Keratinocyte (primary cell): ENCODE results near the gene COL9A2. TPM values are rescaled to one million over a fixed set of nuclear protein-coding genes. Genes with fewer than 3 reads are reported as not detected.

ENCODE experiments used
- DNase-seq: peaks from one replicate; pipeline ENCODE4 v3.0.0-alpha.2; 2011; ENCODE audit warnings: low read depth, missing footprints, low spot score
- FAIRE-seq: peaks from 2 replicates; lab custom pipeline; 2011; peaks lifted over from hg19 to GRCh38; lab: Jason Lieb, UNC
- H2AFZ ChIP-seq: 2 replicates; pipeline ENCODE4 v1.6.0; 2012; ENCODE audit warnings: low read length, control low read depth, inconsistent platforms; ENCODE audit not compliant: control insufficient read depth
- H3K27ac ChIP-seq: 2 replicates; pipeline ENCODE4 v1.5.1; 2011; ENCODE audit warnings: low read length; ENCODE audit not compliant: control insufficient read depth, insufficient read depth
- H3K27me3 ChIP-seq: 3 replicates; pipeline ENCODE4 v1.6.0; 2011; ENCODE audit warnings: low read length; ENCODE audit not compliant: control insufficient read depth, insufficient read depth; ENCODE audit errors: extremely low read depth
- H3K36me3 ChIP-seq, 2 experiments: 2 replicates in 1 of 2; 3 replicates in 1 of 2; pipeline ENCODE4 v1.5.1; 2011; ENCODE audit warnings: low read length in 2 of 2, mild to moderate bottlenecking in 1 of 2; ENCODE audit not compliant: control insufficient read depth in 2 of 2, insufficient read depth in 2 of 2; ENCODE audit errors: extremely low read depth in 1 of 2
- H3K4me1 ChIP-seq: 3 replicates; pipeline ENCODE4 v1.5.1; 2011; ENCODE audit warnings: low read length; ENCODE audit not compliant: control insufficient read depth, insufficient read depth; ENCODE audit errors: extremely low read depth
- H3K4me2 ChIP-seq: 3 replicates; pipeline ENCODE4 v1.6.0; 2011; ENCODE audit warnings: low read depth, low read length; ENCODE audit not compliant: control insufficient read depth, insufficient read depth; ENCODE audit errors: extremely low read depth
- H3K4me3 ChIP-seq, 3 experiments: fragments of 200-600 bp in 1 of 3; sonication (generic) in 1 of 3; 2 replicates in 2 of 3; 3 replicates in 1 of 3; pipeline ENCODE4 v1.5.1; 2011 to 2016; ENCODE audit warnings: low read length in 3 of 3, mild to moderate bottlenecking in 3 of 3, control low read depth in 2 of 3, inconsistent platforms in 1 of 3, low read depth in 1 of 3, mixed read lengths in 1 of 3, mixed run types in 1 of 3, moderate library complexity in 1 of 3; ENCODE audit not compliant: control insufficient read depth in 2 of 3, insufficient read depth in 2 of 3; ENCODE audit errors: extremely low read depth in 1 of 3
- H3K79me2 ChIP-seq: 2 replicates; pipeline ENCODE4 v1.6.0; 2012; ENCODE audit warnings: low read length; ENCODE audit not compliant: control insufficient read depth, insufficient read depth
- H3K9ac ChIP-seq: 3 replicates; pipeline ENCODE4 v1.6.0; 2011; ENCODE audit warnings: low read length; ENCODE audit not compliant: control insufficient read depth, insufficient read depth; ENCODE audit errors: extremely low read depth
- H3K9me1 ChIP-seq: 3 replicates; pipeline ENCODE4 v1.6.0; 2011; ENCODE audit warnings: low read length; ENCODE audit not compliant: control insufficient read depth, insufficient read depth; ENCODE audit errors: extremely low read depth
- H3K9me3 ChIP-seq: 2 replicates; pipeline ENCODE4 v1.5.1; 2012; ENCODE audit warnings: low read depth, low read length; ENCODE audit not compliant: control insufficient read depth
- H4K20me1 ChIP-seq: 3 replicates; pipeline ENCODE4 v1.6.0; 2011; ENCODE audit warnings: low read length; ENCODE audit not compliant: control insufficient read depth, insufficient read depth; ENCODE audit errors: extremely low read depth
- CTCF ChIP-seq, 3 experiments: IDR thresholded peaks in 1 of 3; conservative IDR thresholded peaks in 1 of 3; optimal IDR thresholded peaks in 1 of 3; 2 replicates in 2 of 3; 3 replicates in 1 of 3; pipeline versions ENCODE3 to v1.5.1; 2011; ENCODE audit warnings: low read length in 3 of 3, mild to moderate bottlenecking in 3 of 3, moderate library complexity in 2 of 3, control low read depth in 1 of 3, inconsistent platforms in 1 of 3; ENCODE audit not compliant: insufficient read depth in 2 of 3; ENCODE audit errors: extremely low read depth in 1 of 3
- EZH2 ChIP-seq: IDR thresholded peaks from one replicate; pipeline ENCODE4 v1.6.1; 2012; ENCODE audit warnings: inconsistent platforms, mild to moderate bottlenecking, low read length, moderate library complexity
- dilution Hi-C: fragments of 300-500 bp; cut with MboI; formaldehyde crosslinking; loops from one replicate; pipeline ENCODE4 v1.7.0; 2020; ENCODE audit warnings: low sequenced_read_pairs; ENCODE audit not compliant: extremely low pct_ligation_motif_present
- polyA plus RNA-seq, 5 experiments: library from polyadenylated mRNA; depleted of rRNA in 3 of 5; stranded (reverse) in 3 of 5; stranded (forward) in 1 of 5; unstranded in 1 of 5; fragments of >200 nt; gene quantifications; 1 replicate in 1 of 5; 2 replicates in 3 of 5; 3 replicates in 1 of 5; pipeline versions ENCODE4 v1.2.1 to v1.2.3, GENCODE V29; 2011 to 2012; ENCODE audit warnings: missing spikeins in 2 of 5, low read depth in 1 of 5, low replicate concordance in 1 of 5

COL9A2 gene
- polyA plus RNA-seq, 1 donor (not counting 4 experiments of a cell fraction or from before 2014, with no cell fraction given): 1.6 TPM

- no peak overlapping the region for H3K27ac ChIP-seq
- H3K9me1 ChIP-seq: no peaks in the 10 kb centered on the region
- FAIRE-seq (no peak), DNase-seq (no peak)
- H4K20me1 ChIP-seq: no peaks in the 10 kb centered on the region
- TF ChIP-seq CTCF (optimal IDR thresholded peaks at IDR 0.05 in 1 of 3, IDR thresholded peaks at IDR 0.05 in 1 of 3, conservative IDR thresholded peaks at IDR 0.05 in 1 of 3; ENCODE audit: extremely low read depth in 1 of 3, insufficient read depth in 2 of 3, low read length in 3 of 3) (no peak), EZH2 (no peak)
- H3K36me3 ChIP-seq: no peaks in the 10 kb centered on the region
- no peak overlapping the region for H2AFZ ChIP-seq
- no peak overlapping the region for H3K9ac ChIP-seq
- peaks cover 12% of the 10 kb centered on the region for H3K4me1 ChIP-seq
- H3K9me3 ChIP-seq: no peaks in the 10 kb centered on the region
- H3K79me2 ChIP-seq: no peaks in the 10 kb centered on the region
- no peak overlapping the region for H3K4me3 ChIP-seq
- dilution Hi-C loops: no loop called here
- H3K4me2 ChIP-seq: no peak overlapping the region
- H3K27me3 ChIP-seq: peaks cover 13% of the 10 kb centered on the region
Observed at GRCh38 chr1:40311692-40312091, 5.4 kb downstream of the COL9A2 start.

DNA sequence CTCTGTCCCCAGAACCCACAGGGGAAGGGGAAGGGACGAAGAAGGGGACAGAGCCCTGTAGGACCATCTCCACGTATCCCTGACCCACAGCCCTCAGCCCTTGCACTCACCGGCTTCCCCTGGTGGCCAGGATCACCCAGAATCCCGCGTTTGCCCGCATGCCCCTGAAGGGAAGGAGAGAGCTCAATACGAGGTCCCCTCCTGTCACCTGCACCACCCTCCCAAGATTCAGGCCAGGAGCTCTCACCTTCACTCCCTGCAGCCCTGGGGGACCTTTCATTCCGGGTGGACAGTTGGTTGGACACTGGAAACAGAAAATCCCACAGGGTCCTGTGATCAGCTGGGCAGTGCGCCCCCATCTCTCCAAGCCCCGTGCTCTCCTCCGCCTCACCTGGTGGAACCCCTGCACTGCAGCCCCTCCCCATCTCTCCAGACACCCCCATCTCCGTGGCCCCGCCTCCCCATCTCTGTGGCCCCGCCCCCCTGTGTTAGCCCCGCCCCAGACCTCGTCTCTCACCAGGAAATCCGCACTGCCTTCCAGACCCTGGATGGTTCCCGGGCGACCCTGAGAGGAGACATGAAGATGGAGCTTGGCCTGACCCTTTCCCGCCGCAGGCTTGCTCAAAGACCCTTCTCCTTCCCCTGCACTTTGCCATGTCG lies 6.0 kb downstream of the COL9A2 start:
- no peak overlapping the region for H3K4me3 ChIP-seq
- no peaks in the 10 kb centered on the region for H3K79me2 ChIP-seq
- H3K4me1 ChIP-seq: peaks cover 14% of the 10 kb centered on the region
- H3K9me1 ChIP-seq: no peaks in the 10 kb centered on the region
- H2AFZ ChIP-seq: no peak overlapping the region
- H4K20me1 ChIP-seq: no peaks in the 10 kb centered on the region
- H3K9ac ChIP-seq: no peak overlapping the region
- no peak overlapping the region for H3K4me2 ChIP-seq
- dilution Hi-C loops: no loop called here
- FAIRE-seq: no peak
- peaks cover 7% of the 10 kb centered on the region for H3K27me3 ChIP-seq
- H3K9me3 ChIP-seq: no peaks in the 10 kb centered on the region
- H3K27ac ChIP-seq: no peak overlapping the region
- TF ChIP-seq CTCF (optimal IDR thresholded peaks at IDR 0.05 in 1 of 3, IDR thresholded peaks at IDR 0.05 in 1 of 3, conservative IDR thresholded peaks at IDR 0.05 in 1 of 3; ENCODE audit: extremely low read depth in 1 of 3, insufficient read depth in 2 of 3, low read length in 3 of 3): peak in 1 of 3 experiments; percentile 7
- TF ChIP-seq EZH2: no peak
- DNase-seq: no peak
- H3K36me3 ChIP-seq: no peaks in the 10 kb centered on the region
